CD14-positive monocyte (primary cell): ENCODE data around the gene WDR17. TPM values are rescaled to one million over a fixed set of nuclear protein-coding genes. Genes with fewer than 3 reads are reported as not detected.

Experiments
- DNase-seq, 3 donors: peaks; one replicate each; pipeline ENCODE4 v3.0.0-alpha.2; 2011 to 2022
- H2AFZ ChIP-seq: 2 replicates; pipeline ENCODE4 v1.6.0; 2012; ENCODE audit warnings: mild to moderate bottlenecking, low read depth, low read length, inconsistent platforms; ENCODE audit not compliant: insufficient read depth, poor library complexity, severe bottlenecking
- H3K27ac ChIP-seq, 2 donors: 1 replicate in 1 of 2; 2 replicates in 1 of 2; pipeline ENCODE4 v1.5.1; 2012 to 2013; ENCODE audit warnings: low read length in 2 of 2, control low read depth in 1 of 2, inconsistent platforms in 1 of 2, low read depth in 1 of 2, mild to moderate bottlenecking in 1 of 2
- H3K27me3 ChIP-seq, 2 donors: one replicate each; pipeline versions ENCODE4 v1.6.0 to v1.6.1; 2011 to 2013; ENCODE audit warnings: low read length in 2 of 2; ENCODE audit not compliant: control insufficient read depth in 2 of 2, insufficient read depth in 2 of 2
- H3K36me3 ChIP-seq, 2 donors: replicated peaks in 1 of 2; 1 replicate in 1 of 2; 2 replicates in 1 of 2; pipeline versions ENCODE4 v1.5.1 to v1.6.1; 2012 to 2013; ENCODE audit warnings: low read length in 2 of 2, control low read depth in 1 of 2, inconsistent platforms in 1 of 2, mild to moderate bottlenecking in 1 of 2; ENCODE audit not compliant: insufficient read depth in 2 of 2, control insufficient read depth in 1 of 2
- H3K4me1 ChIP-seq, 2 donors: 1 replicate in 1 of 2; 2 replicates in 1 of 2; pipeline versions ENCODE4 v1.5.1 to v1.6.1; 2012 to 2013; ENCODE audit warnings: low read length in 2 of 2, control low read depth in 1 of 2, inconsistent platforms in 1 of 2, mild to moderate bottlenecking in 1 of 2, moderate library complexity in 1 of 2; ENCODE audit not compliant: insufficient read depth in 2 of 2, control insufficient read depth in 1 of 2
- H3K4me2 ChIP-seq: replicated peaks from 2 replicates; pipeline ENCODE3; 2012; ENCODE audit warnings: low read length, moderate library complexity, mild to moderate bottlenecking; ENCODE audit not compliant: poor library complexity, severe bottlenecking; ENCODE audit errors: extremely low read depth
- H3K4me3 ChIP-seq, 3 experiments: fragments of 200-600 bp in 1 of 3; sonication (generic) in 1 of 3; replicated peaks in 1 of 3; 1 replicate in 2 of 3; 2 replicates in 1 of 3; pipeline ENCODE4 v1.5.1; 2011 to 2013; ENCODE audit warnings: low read length in 3 of 3, mild to moderate bottlenecking in 3 of 3, control low read depth in 2 of 3, low read depth in 2 of 3, inconsistent platforms in 1 of 3, moderate library complexity in 1 of 3
- H3K79me2 ChIP-seq: 2 replicates; pipeline ENCODE4 v1.6.0; 2012; ENCODE audit warnings: mild to moderate bottlenecking, control low read depth, inconsistent platforms, low read length, moderate library complexity; ENCODE audit not compliant: insufficient read depth
- H3K9ac ChIP-seq: 2 replicates; pipeline ENCODE4 v1.6.0; 2017; ENCODE audit warnings: low read length, mild to moderate bottlenecking; ENCODE audit not compliant: insufficient read depth, poor library complexity, severe bottlenecking
- H3K9me3 ChIP-seq, 2 donors: replicated peaks in 1 of 2; 1 replicate in 1 of 2; 2 replicates in 1 of 2; pipeline versions ENCODE4 v1.5.1 to v1.6.1; 2012 to 2013; ENCODE audit warnings: low read length in 2 of 2, control low read depth in 1 of 2; ENCODE audit not compliant: control insufficient read depth in 1 of 2, insufficient read depth in 1 of 2
- H4K20me1 ChIP-seq: 2 replicates; pipeline ENCODE4 v1.6.0; 2012; ENCODE audit warnings: mild to moderate bottlenecking, low read length, control low read depth, moderate library complexity; ENCODE audit not compliant: insufficient read depth
- H3K27ac Mint-ChIP-seq, 7 donors: one replicate each; pipeline ENCODE4 v1.8.0; 2020; ENCODE audit warnings: mild to moderate bottlenecking in 7 of 7, mixed read lengths in 7 of 7, moderate library complexity in 6 of 7, inconsistent platforms in 2 of 7
- H3K27me3 Mint-ChIP-seq, 3 donors: one replicate each; pipeline ENCODE4 v1.8.0; 2021 to 2022; ENCODE audit warnings: low read depth in 3 of 3, mild to moderate bottlenecking in 3 of 3, mixed read lengths in 3 of 3, moderate library complexity in 3 of 3, inconsistent platforms in 1 of 3
- H3K36me3 Mint-ChIP-seq, 2 donors: one replicate each; pipeline ENCODE4 v1.8.0; 2020; ENCODE audit warnings: mixed read lengths in 2 of 2, inconsistent platforms in 1 of 2, mild to moderate bottlenecking in 1 of 2
- H3K4me1 Mint-ChIP-seq: one replicate; pipeline ENCODE4 v1.8.0; 2020; ENCODE audit warnings: mild to moderate bottlenecking, mixed read lengths
- H3K4me3 Mint-ChIP-seq, 2 donors: one replicate each; pipeline ENCODE4 v1.8.0; 2020; ENCODE audit warnings: mild to moderate bottlenecking in 2 of 2, mixed read lengths in 2 of 2, moderate library complexity in 1 of 2
- H3K9me3 Mint-ChIP-seq, 7 donors: one replicate each; pipeline ENCODE4 v1.8.0; 2020 to 2022; ENCODE audit warnings: mixed read lengths in 7 of 7, mild to moderate bottlenecking in 6 of 7, moderate library complexity in 6 of 7, inconsistent platforms in 2 of 7
- WGBS: methylation state at CpG from one replicate; pipeline ENCODE4 v1.1.5; 2013; ENCODE audit warnings: missing lambda C conversion rate; ENCODE audit not compliant: insufficient coverage; 5-methylcytosine and 5-hydroxymethylcytosine counted together
- intact Hi-C, 2 donors: fragments of 100-400 bp; cut with micrococcal nuclease; formaldehyde crosslinking; loops; one replicate each; pipeline versions ENCODE4 v1.15.0 to v1.15.1; 2023
- polyA plus RNA-seq, 3 donors: library from polyadenylated mRNA; depleted of rRNA in 1 of 3; unstranded in 2 of 3; stranded (reverse) in 1 of 3; fragments of 300-500 nt in 2 of 3; fragments of >200 nt in 1 of 3; fragmentation: Illumina TruSeq in 2 of 3; gene quantifications; 1 replicate in 2 of 3; 2 replicates in 1 of 3; pipeline ENCODE4 v1.2.3, GENCODE V29; 2012 to 2021
- TF ChIP-seq, protein P1 (sequence below): fragments of 200-600 bp; IDR thresholded peaks from one replicate; pipeline ENCODE4 v1.8.0; 2022; ENCODE audit warnings: antibody characterized with exemption, mild to moderate bottlenecking

The WDR17 gene
- polyA plus RNA-seq, 3 donors: 0.22 to 2.1 (median 1.1) TPM

DNA sequence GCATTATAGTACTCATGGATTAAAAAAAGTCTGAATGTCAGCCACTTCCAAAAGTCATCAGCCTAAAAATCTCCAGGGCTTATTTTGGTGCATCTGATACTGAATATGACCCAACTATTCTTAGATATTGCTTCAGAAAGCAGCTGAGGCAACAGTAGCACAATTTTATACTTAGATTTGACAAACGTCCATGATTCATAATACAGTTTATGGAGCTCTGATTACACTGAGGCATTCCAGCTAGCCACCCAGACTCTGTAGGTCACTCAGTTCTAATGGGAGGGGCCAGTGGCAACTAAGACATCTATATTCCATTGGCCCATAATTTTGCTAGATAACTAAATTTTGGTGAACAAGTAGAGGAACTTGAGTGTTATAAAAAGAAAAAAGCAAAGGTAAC, 119.4 kb downstream of the WDR17 start:
- no peak for DNase-seq
- no peaks in the 10 kb centered on the region for H3K36me3 ChIP-seq
- no peaks in the 10 kb centered on the region for H3K27me3 Mint-ChIP-seq
- peaks cover 25% of the 10 kb centered on the region for H3K4me1 Mint-ChIP-seq
- H3K9ac ChIP-seq: no peak overlapping the region
- H3K9me3 ChIP-seq: no peaks in the 10 kb centered on the region
- no peaks in the 10 kb centered on the region for H3K79me2 ChIP-seq
- H3K4me2 ChIP-seq: no peak overlapping the region
- peaks cover 13 to 18% of the 10 kb centered on the region in 2 donors for H3K4me1 ChIP-seq
- no peaks in the 10 kb centered on the region for H4K20me1 ChIP-seq
- no peaks in the 10 kb centered on the region for H3K9me3 Mint-ChIP-seq
- intact Hi-C loops: no loop called here
- no peak overlapping the region for H3K27ac ChIP-seq
- H3K36me3 Mint-ChIP-seq: no peaks in the 10 kb centered on the region
- H3K4me3 Mint-ChIP-seq: no peak overlapping the region
- no peaks in the 10 kb centered on the region for H3K27me3 ChIP-seq
- H3K4me3 ChIP-seq: no peak overlapping the region
- 60% methylated on average over 1 of the region's 1 CpG for WGBS
- no peak overlapping the region for H2AFZ ChIP-seq
- TF ChIP-seq, protein P1, sequence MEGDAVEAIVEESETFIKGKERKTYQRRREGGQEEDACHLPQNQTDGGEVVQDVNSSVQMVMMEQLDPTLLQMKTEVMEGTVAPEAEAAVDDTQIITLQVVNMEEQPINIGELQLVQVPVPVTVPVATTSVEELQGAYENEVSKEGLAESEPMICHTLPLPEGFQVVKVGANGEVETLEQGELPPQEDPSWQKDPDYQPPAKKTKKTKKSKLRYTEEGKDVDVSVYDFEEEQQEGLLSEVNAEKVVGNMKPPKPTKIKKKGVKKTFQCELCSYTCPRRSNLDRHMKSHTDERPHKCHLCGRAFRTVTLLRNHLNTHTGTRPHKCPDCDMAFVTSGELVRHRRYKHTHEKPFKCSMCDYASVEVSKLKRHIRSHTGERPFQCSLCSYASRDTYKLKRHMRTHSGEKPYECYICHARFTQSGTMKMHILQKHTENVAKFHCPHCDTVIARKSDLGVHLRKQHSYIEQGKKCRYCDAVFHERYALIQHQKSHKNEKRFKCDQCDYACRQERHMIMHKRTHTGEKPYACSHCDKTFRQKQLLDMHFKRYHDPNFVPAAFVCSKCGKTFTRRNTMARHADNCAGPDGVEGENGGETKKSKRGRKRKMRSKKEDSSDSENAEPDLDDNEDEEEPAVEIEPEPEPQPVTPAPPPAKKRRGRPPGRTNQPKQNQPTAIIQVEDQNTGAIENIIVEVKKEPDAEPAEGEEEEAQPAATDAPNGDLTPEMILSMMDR: no peak
- H3K27ac Mint-ChIP-seq: no peak overlapping the region

DNA sequence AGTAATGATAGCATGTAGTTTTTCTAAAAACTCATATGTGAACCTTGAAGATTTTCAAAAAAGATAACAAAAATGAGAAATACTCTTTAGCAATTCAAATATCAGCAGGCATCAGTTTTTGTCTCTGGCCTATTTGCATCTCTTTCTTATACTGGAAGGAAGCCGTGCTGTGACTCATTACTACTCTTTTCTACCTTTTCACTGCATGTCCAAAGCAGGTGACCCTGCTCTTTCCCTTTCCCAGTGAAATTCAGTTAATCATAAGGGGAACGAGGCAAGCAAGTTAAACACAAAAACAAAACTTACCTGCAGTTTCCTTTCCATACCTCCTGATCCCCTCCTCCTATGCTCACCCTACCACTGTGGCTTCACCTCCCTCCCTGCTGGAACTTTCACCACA, 120.4 kb downstream of the WDR17 start:
- TF ChIP-seq, protein P1: no peak
- Histone ChIP-seq H3K4me2 (no peak overlapping the region), H2AFZ (no peak overlapping the region), H3K27ac (no peak overlapping the region), H3K4me1 (peaks cover 13 to 18% of the 10 kb centered on the region in 2 donors), H3K9me3 (no peaks in the 10 kb centered on the region), H3K36me3 (no peaks in the 10 kb centered on the region), H3K27me3 (no peaks in the 10 kb centered on the region), H3K4me3 (no peak overlapping the region), H3K9ac (no peak overlapping the region), H4K20me1 (no peaks in the 10 kb centered on the region), H3K79me2 (no peaks in the 10 kb centered on the region)
- intact Hi-C loops: no loop called here
- 100% methylated on average over 1 of the region's 2 CpGs for WGBS
- H3K4me1 Mint-ChIP-seq: peaks cover 25% of the 10 kb centered on the region
- H3K27ac Mint-ChIP-seq: no peak overlapping the region
- no peaks in the 10 kb centered on the region for H3K36me3 Mint-ChIP-seq
- no peaks in the 10 kb centered on the region for H3K9me3 Mint-ChIP-seq
- no peak for DNase-seq
- no peak overlapping the region for H3K4me3 Mint-ChIP-seq
- no peaks in the 10 kb centered on the region for H3K27me3 Mint-ChIP-seq
